Activated CD4-positive, alpha-beta T cell treated with anti-CD3 and anti-CD28 coated beads, Interleukin-2, amount 10 ng/mL, durations not matched to agents 7 days and 5 days (primary cell): Measurements from ENCODE around the gene TMEM176B. TPM values are rescaled to one million over a fixed set of nuclear protein-coding genes. Genes with fewer than 3 reads are reported as not detected.

Experiments
- CTCF ChIA-PET: fragments of 350-600 bp; sonication (Branson Sonifier 250); formaldehyde crosslinking; loops from one replicate; lab custom pipeline; 2021; ENCODE audit warnings: antibody characterized with exemption; lab: Charles Lee
- POLR2A ChIA-PET: fragments of 350-600 bp; sonication (Branson Sonifier 250); formaldehyde crosslinking; loops from one replicate; lab custom pipeline; 2021; ENCODE audit warnings: antibody characterized with exemption; lab: Charles Lee
- DNase-seq: peaks from one replicate; pipeline ENCODE4 v3.0.0-alpha.2; 2020
- H3K27ac Mint-ChIP-seq: one replicate; pipeline ENCODE4 v1.8.0; 2021; ENCODE audit warnings: mild to moderate bottlenecking, moderate library complexity, mixed read lengths
- H3K27me3 Mint-ChIP-seq: one replicate; pipeline ENCODE4 v1.8.0; 2021; ENCODE audit warnings: mixed read lengths
- H3K36me3 Mint-ChIP-seq: one replicate; pipeline ENCODE4 v1.8.0; 2021; ENCODE audit warnings: low read depth, mixed read lengths
- H3K4me1 Mint-ChIP-seq: one replicate; pipeline ENCODE4 v1.8.0; 2021; ENCODE audit warnings: mixed read lengths
- H3K4me3 Mint-ChIP-seq: one replicate; pipeline ENCODE4 v1.8.0; 2021; ENCODE audit warnings: mild to moderate bottlenecking, moderate library complexity, mixed read lengths
- H3K9me3 Mint-ChIP-seq: one replicate; pipeline ENCODE4 v1.8.0; 2021; ENCODE audit warnings: mixed read lengths
- total RNA-seq, 2 experiments: library from RNA; stranded (reverse); gene quantifications; one replicate each; pipeline ENCODE4 v1.2.3, GENCODE V29; 2021

Gene TMEM176B
- total RNA-seq, 2 experiments from 2014 or later: not detected

DNA sequence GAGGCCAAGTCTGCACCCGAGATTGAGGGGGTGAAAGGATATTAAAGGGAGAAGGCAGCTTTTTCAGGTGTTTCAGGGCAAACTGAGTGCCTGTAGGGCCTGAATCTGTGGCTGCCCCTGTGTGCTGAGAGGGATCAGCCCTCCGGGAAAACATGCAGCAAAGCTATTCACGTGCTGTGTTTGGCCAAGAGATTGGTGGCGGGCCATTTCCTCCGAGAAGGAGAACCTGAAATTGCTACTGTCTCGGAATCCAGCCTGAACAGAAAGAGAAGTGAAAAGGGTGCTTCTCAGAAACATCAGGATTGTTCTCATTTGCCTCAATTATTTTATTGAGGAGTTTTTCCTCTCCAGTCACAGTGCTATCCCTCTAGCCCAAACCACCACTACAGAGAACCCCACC is 46.9 kb downstream of the TMEM176B start:
- H3K4me3 Mint-ChIP-seq: no peak overlapping the region
- H3K27me3 Mint-ChIP-seq: peaks cover 2% of the 10 kb centered on the region
- POLR2A ChIA-PET: no interaction called here

DNA sequence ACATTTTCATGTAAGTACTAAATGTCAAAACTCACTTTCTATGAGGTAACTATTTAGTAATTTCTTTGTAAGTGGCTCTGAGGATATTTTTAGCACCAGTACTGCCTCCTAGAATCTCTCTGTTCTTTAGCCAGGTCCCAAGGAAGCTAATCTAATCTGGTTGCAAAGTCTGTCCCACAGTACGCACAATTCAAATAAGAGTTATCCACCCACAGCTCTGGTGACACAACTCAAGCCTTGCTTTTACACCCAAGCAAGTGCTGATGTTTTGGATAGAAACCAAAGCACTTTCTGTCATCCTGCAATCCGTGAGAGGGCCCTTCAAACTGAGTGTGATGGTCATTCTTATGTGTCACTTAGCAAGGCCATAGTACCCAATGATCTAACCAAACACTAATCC is 48.5 kb downstream of the TMEM176B start:
- H3K9me3 Mint-ChIP-seq: peaks cover 6% of the 10 kb centered on the region
- POLR2A ChIA-PET: no interaction called here
- H3K4me3 Mint-ChIP-seq: no peak overlapping the region
- peaks cover 26% of the 10 kb centered on the region for H3K36me3 Mint-ChIP-seq
- no peak overlapping the region for H3K27ac Mint-ChIP-seq
- peaks cover 2% of the 10 kb centered on the region for H3K27me3 Mint-ChIP-seq
- CTCF ChIA-PET: no interaction called here
- DNase-seq: no peak
- H3K4me1 Mint-ChIP-seq: peaks cover 83% of the 10 kb centered on the region

More for the DNA sequence above, 46.9 kb downstream of the TMEM176B start:
- H3K9me3 Mint-ChIP-seq: peaks cover 6% of the 10 kb centered on the region
- CTCF ChIA-PET: interaction anchor here (0.8 to 1.8 kb wide), 2 partner anchors 9 to 301 kb away, joined by 3 to 6 read pairs; no protein-coding TSS in a partner anchor
- H3K36me3 Mint-ChIP-seq: peaks cover 16% of the 10 kb centered on the region
- no peak for DNase-seq
- H3K27ac Mint-ChIP-seq: peak overlapping the region; percentile 85
- peaks cover 80% of the 10 kb centered on the region for H3K4me1 Mint-ChIP-seq

DNA sequence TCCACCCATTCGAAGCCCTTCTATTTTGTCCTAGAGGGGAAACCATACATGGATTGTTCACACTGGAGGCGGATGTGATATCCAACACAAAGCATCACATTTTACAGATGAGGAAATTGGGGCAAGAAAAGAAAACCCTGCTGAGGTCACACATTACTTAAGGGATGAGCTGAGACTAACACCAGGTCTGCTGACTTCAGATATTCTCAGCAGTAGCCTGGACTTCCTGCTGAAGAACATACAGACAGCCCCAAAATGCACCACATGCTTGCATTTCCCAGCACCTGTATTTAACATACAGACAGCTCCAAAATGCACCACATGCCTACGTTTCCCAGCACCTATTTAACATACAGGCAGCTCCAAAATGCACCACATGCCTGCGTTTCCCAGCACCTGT is 51.8 kb downstream of the TMEM176B start:
- Mint-ChIP-seq H3K27ac (no peak overlapping the region), H3K4me3 (no peak overlapping the region)

DNA sequence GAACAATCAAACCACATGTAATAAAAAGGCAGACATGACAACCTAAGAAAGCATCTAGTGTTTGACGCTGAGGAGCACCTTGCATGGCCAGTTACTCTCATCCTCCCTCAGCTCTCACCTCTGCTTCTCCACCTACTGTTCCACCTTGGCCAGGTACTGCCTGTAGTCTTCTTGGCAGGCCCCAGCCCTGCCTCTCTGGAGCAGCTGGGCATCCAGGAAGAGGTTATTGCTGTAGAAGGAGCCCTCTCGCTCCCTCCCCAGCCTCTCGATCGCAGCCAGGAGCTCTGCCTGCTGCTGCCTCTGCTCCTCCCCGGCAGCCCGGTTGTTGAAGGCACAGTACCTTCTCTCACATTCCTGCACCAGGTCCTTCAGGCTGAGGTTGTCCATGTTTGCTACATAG is 53.2 kb downstream of the TMEM176B start:
- Mint-ChIP-seq H3K9me3 (peaks cover 6% of the 10 kb centered on the region), H3K27me3 (no peaks in the 10 kb centered on the region), H3K27ac (peak overlapping the region; percentile 57), H3K4me3 (peak overlapping the region; percentile 24), H3K36me3 (peaks cover 66% of the 10 kb centered on the region), H3K4me1 (peaks cover 87% of the 10 kb centered on the region)
- ChIA-PET CTCF (interaction anchor here (1.1 to 1.9 kb wide), 3 partner anchors 12 to 299 kb away, joined by 3 to 4 read pairs (median 3); partner anchors contain the start of gene GIMAP8), POLR2A (no interaction called here)
- DNase-seq: no peak

More for the DNA sequence above, 51.8 kb downstream of the TMEM176B start:
- CTCF ChIA-PET: interaction anchor here (0.6 to 1.5 kb wide), 5 partner anchors 15 to 302 kb away, joined by 3 to 4 read pairs (median 3); partner anchors contain the start of gene GIMAP1
- POLR2A ChIA-PET: interaction anchor here (0.9 kb wide), 1 partner anchor 298 kb away, joined by 5 read pairs; the partner anchor contains the start of gene GIMAP8
- Mint-ChIP-seq H3K36me3 (peaks cover 54% of the 10 kb centered on the region), H3K4me1 (peaks cover 83% of the 10 kb centered on the region), H3K9me3 (peaks cover 6% of the 10 kb centered on the region), H3K27me3 (no peaks in the 10 kb centered on the region)
- no peak for DNase-seq

DNA sequence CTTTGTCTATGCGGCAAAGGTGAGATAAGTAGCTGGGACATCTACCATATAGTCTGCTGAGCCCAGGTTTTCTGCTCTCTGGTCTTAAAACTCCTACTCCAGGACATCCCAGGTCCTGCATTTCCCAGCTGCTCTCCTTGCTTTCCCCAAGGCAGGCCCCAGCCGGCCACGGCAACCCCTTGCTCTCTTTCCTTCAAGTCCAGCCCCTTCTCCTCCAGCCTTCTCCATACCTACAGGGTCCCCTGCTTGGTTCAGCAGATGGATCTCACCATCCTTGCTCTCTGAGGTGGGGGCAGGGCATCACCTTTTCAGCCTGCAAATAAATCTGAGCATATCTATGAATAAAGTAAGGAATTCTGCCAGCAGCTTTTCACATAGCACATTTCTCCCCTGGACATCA is 54.3 kb downstream of the TMEM176B start:
- peak overlapping the region; percentile 58 for H3K4me3 Mint-ChIP-seq
- H3K36me3 Mint-ChIP-seq: peaks cover 74% of the 10 kb centered on the region
- H3K27me3 Mint-ChIP-seq: no peaks in the 10 kb centered on the region

GRCh38 chr7:150745086-150745485 is 55.1 kb downstream of the TMEM176B start:
- POLR2A ChIA-PET: interaction anchor here (0.5 to 0.6 kb wide), 2 partner anchors 10 to 110 kb away, joined by 3 read pairs; no protein-coding TSS in a partner anchor
- Mint-ChIP-seq H3K27me3 (no peaks in the 10 kb centered on the region), H3K9me3 (peaks cover 4% of the 10 kb centered on the region), H3K36me3 (peaks cover 74% of the 10 kb centered on the region), H3K4me3 (peak overlapping the region; percentile 85), H3K27ac (peak overlapping the region; percentile 75), H3K4me1 (peaks cover 94% of the 10 kb centered on the region)
- CTCF ChIA-PET: interaction anchor here (1.0 to 5.0 kb wide), 7 partner anchors 9 to 191 kb away, joined by 3 to 20 read pairs (median 4); partner anchors contain the start of gene GIMAP1
- no peak for DNase-seq

More for the DNA sequence above, 54.3 kb downstream of the TMEM176B start:
- Mint-ChIP-seq H3K9me3 (peaks cover 6% of the 10 kb centered on the region), H3K27ac (peak overlapping the region; percentile 48), H3K4me1 (peaks cover 94% of the 10 kb centered on the region)
- ChIA-PET POLR2A (no interaction called here), CTCF (interaction anchor here (1.5 to 5.0 kb wide), 5 partner anchors 10 to 192 kb away, joined by 3 to 20 read pairs (median 4); no protein-coding TSS in a partner anchor)
- no peak for DNase-seq

- H3K27ac Mint-ChIP-seq: peak overlapping the region; percentile 78
- DNase-seq: no peak
- H3K36me3 Mint-ChIP-seq: peaks cover 82% of the 10 kb centered on the region
- CTCF ChIA-PET: interaction anchor here (0.7 to 5.0 kb wide), 7 partner anchors 10 to 349 kb away, joined by 3 to 20 read pairs (median 3); partner anchors contain the start of gene GIMAP1
- POLR2A ChIA-PET: no interaction called here
- H3K9me3 Mint-ChIP-seq: peaks cover 6% of the 10 kb centered on the region
- peak overlapping the region; percentile 85 for H3K4me3 Mint-ChIP-seq
- peaks cover 93% of the 10 kb centered on the region for H3K4me1 Mint-ChIP-seq
- H3K27me3 Mint-ChIP-seq: no peaks in the 10 kb centered on the region
Measured at GRCh38 chr7:150744041-150744656, 56.0 kb downstream of the TMEM176B start.

GRCh38 chr7:150742286-150742968 is 57.7 kb downstream of the TMEM176B start:
- DNase-seq: no peak
- Mint-ChIP-seq H3K36me3 (peaks cover 94% of the 10 kb centered on the region), H3K9me3 (peaks cover 6% of the 10 kb centered on the region), H3K4me3 (peak overlapping the region; percentile 85), H3K27me3 (no peaks in the 10 kb centered on the region), H3K4me1 (peaks cover 76% of the 10 kb centered on the region), H3K27ac (peak overlapping the region; percentile 83)
- CTCF ChIA-PET: interaction anchor here (1.1 to 5.0 kb wide), 5 partner anchors 10 to 293 kb away, joined by 3 to 20 read pairs (median 6); no protein-coding TSS in a partner anchor
- POLR2A ChIA-PET: interaction anchor here (0.6 to 1.5 kb wide), 4 partner anchors 10 to 175 kb away, joined by 3 to 4 read pairs (median 4); partner anchors contain the start of gene GIMAP4

Other genes starting within 250 kb of the TMEM176B start
- gene GIMAP4, start 233.0 kb downstream of the TMEM176B start, total RNA-seq: 100 to 1,000 TPM; 311 to 335 TPM
- gene GIMAP6, start 168.0 kb downstream of the TMEM176B start, total RNA-seq: 100 to 1,000 TPM; 105 to 109 TPM
- 100 to 1,000 TPM in 1 of 2 experiments, 10 to 100 TPM in 1; 97.7 to 102 TPM for gene GIMAP2, start 114.7 kb downstream of the TMEM176B start, total RNA-seq
- gene GIMAP1, start 83.8 kb downstream of the TMEM176B start, total RNA-seq: 10 to 100 TPM; 18.1 to 19.6 TPM
- gene GIMAP5, start 62.9 kb downstream of the TMEM176B start, total RNA-seq: 100 to 1,000 TPM; 111 to 149 TPM
- gene TMEM176A, start 405 bp upstream of the TMEM176B start, total RNA-seq: not detected
- gene AOC1, start 52.2 kb upstream of the TMEM176B start, total RNA-seq: not detected
- gene KCNH2, start 178.0 kb upstream of the TMEM176B start, total RNA-seq: under 1 TPM; 0.27 to 0.30 TPM
- 10 to 100 TPM; 21.6 to 22.3 TPM for gene NOS3, start 190.7 kb upstream of the TMEM176B start, total RNA-seq
- gene ATG9B, start 224.1 kb upstream of the TMEM176B start, total RNA-seq: 10 to 100 TPM; 12.1 to 12.3 TPM
- gene ABCB8, start 228.1 kb upstream of the TMEM176B start, total RNA-seq: 10 to 100 TPM; 57.5 to 67.8 TPM
- 1 to 10 TPM; 6.0 to 8.3 TPM for gene ASIC3, start 248.2 kb upstream of the TMEM176B start, total RNA-seq